IMR-90 (cell line): ENCODE results near the gene NAE1. TPM values are rescaled to one million over a fixed set of nuclear protein-coding genes. Genes with fewer than 3 reads are reported as not detected.

Experiments used
- polyA plus RNA-seq, 3 experiments: library from polyadenylated mRNA; depleted of rRNA; stranded (reverse); fragments of >200 nt; gene quantifications; 2 replicates each; pipeline ENCODE4 v1.2.3, GENCODE V29; 2012; ENCODE audit warnings: low replicate concordance in 1 of 3
- total RNA-seq: library from RNA; depleted of rRNA; stranded (reverse); fragments of >200 nt; gene quantifications from 2 replicates; pipeline ENCODE4 v1.2.3, GENCODE V29; 2012; rRNA removed

Gene NAE1
- total and polyA plus RNA-seq, 2 of the 4 experiments (the other 2 are of a cell fraction), result 33.0 to 36.7 TPM

Other genes starting within 250 kb of the NAE1 start
- gene CMTM3, start 226.3 kb downstream of the NAE1 start, total RNA-seq, result 4.5 and 4.7 TPM in 2 replicates
- 34.6 and 35.5 TPM in 2 replicates for gene CMTM3, start 226.3 kb downstream of the NAE1 start, polyA plus RNA-seq (2012; rRNA removed)
- gene CMTM4, start 134.2 kb downstream of the NAE1 start, total RNA-seq, result 14.5 and 15.8 TPM in 2 replicates
- 8.3 and 9.0 TPM in 2 replicates for gene CMTM4, start 134.2 kb downstream of the NAE1 start, polyA plus RNA-seq (2012; rRNA removed)
- 88.4 and 98.9 TPM in 2 replicates for gene DYNC1LI2, start 79.4 kb downstream of the NAE1 start, total RNA-seq
- 54.2 and 65.3 TPM in 2 replicates for gene DYNC1LI2, start 79.4 kb downstream of the NAE1 start, polyA plus RNA-seq (2012; rRNA removed)
- gene TERB1, start 29.4 kb downstream of the NAE1 start, total RNA-seq, result under 0.01 TPM in 1 of 2 replicates, not detected in the other
- not detected in 2 replicates for gene TERB1, start 29.4 kb downstream of the NAE1 start, polyA plus RNA-seq (2012; rRNA removed)
- gene CA7, start 13.4 kb upstream of the NAE1 start, total RNA-seq, result not detected in 2 replicates
- not detected in 2 replicates for gene CA7, start 13.4 kb upstream of the NAE1 start, polyA plus RNA-seq (2012; rRNA removed)
- gene PDP2, start 49.5 kb upstream of the NAE1 start, total RNA-seq, result 12.5 and 16.8 TPM in 2 replicates
- gene PDP2, start 49.5 kb upstream of the NAE1 start, polyA plus RNA-seq (2012; rRNA removed), result 5.3 and 5.7 TPM in 2 replicates
- not detected in 2 replicates for gene CDH16, start 87.9 kb upstream of the NAE1 start, total RNA-seq
- not detected in 2 replicates for gene CDH16, start 87.9 kb upstream of the NAE1 start, polyA plus RNA-seq (2012; rRNA removed)
- 1.3 and 1.4 TPM in 2 replicates for gene RRAD, start 94.6 kb upstream of the NAE1 start, total RNA-seq
- 2.1 and 2.9 TPM in 2 replicates for gene RRAD, start 94.6 kb upstream of the NAE1 start, polyA plus RNA-seq (2012; rRNA removed)
- 148 and 168 TPM in 2 replicates for gene CIAO2B, start 103.4 kb upstream of the NAE1 start, total RNA-seq
- gene CIAO2B, start 103.4 kb upstream of the NAE1 start, polyA plus RNA-seq (2012; rRNA removed), result 234 and 283 TPM in 2 replicates
- gene CES2, start 104.5 kb upstream of the NAE1 start, total RNA-seq, result 11.9 and 15.1 TPM in 2 replicates
- 23.2 and 24.2 TPM in 2 replicates for gene CES2, start 104.5 kb upstream of the NAE1 start, polyA plus RNA-seq (2012; rRNA removed)
- under 0.01 TPM in 1 of 2 replicates, not detected in the other for gene CES3, start 130.3 kb upstream of the NAE1 start, total RNA-seq
- 0.03 and 0.06 TPM in 2 replicates for gene CES3, start 130.3 kb upstream of the NAE1 start, polyA plus RNA-seq (2012; rRNA removed)
- 0.72 and 0.83 TPM in 2 replicates for gene CES4A, start 157.6 kb upstream of the NAE1 start, total RNA-seq
- gene CES4A, start 157.6 kb upstream of the NAE1 start, polyA plus RNA-seq (2012; rRNA removed), result 4.0 and 4.7 TPM in 2 replicates
- 48.0 and 110 TPM in 2 replicates for gene CBFB, start 198.2 kb upstream of the NAE1 start, total RNA-seq
- gene CBFB, start 198.2 kb upstream of the NAE1 start, polyA plus RNA-seq (2012; rRNA removed), result 39.8 and 44.2 TPM in 2 replicates